GM23248 (cell line): ENCODE data around the gene FGF22.

Experiments used
- EZH2 ChIP-seq: fragments of 200-600 bp; sonication (generic); IDR thresholded peaks from 2 replicates; pipeline ENCODE4 v1.6.1; 2018; ENCODE audit warnings: antibody characterized with exemption, mild to moderate bottlenecking; ENCODE audit not compliant: insufficient read depth, poor library complexity, severe bottlenecking
- EZH2phosphoT487 ChIP-seq: fragments of 200-600 bp; sonication (generic); IDR thresholded peaks from 2 replicates; pipeline ENCODE4 v1.6.1; 2018; ENCODE audit warnings: antibody characterized with exemption, moderate library complexity, mild to moderate bottlenecking, low read depth; ENCODE audit not compliant: insufficient read depth

DNA sequence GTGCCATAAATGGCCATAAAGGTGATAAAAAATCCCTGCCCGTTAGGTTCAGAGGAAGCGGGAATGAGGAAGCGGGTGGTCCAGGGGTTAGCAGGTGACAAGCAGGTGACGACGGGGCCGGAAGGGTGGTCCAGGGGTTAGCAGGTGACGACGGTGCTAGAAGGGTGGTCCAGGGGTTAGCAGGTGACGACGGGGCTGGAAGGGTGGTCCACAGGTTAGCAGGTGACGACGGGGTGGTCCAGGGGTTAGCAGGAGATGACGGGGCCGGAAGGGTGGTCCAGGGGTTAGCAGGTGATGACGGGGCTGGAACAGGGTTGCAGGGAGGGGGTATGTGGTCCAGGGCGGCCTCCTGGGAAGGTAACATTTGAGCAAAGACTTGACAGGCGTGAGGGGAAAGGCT is 49.3 kb downstream of the FGF22 start:
- no peak for TF ChIP-seq EZH2
- TF ChIP-seq EZH2phosphoT487: no peak
